IMR-90 (cell line): ENCODE measurements around the gene PPARG. TPM values are rescaled to one million over a fixed set of nuclear protein-coding genes. Genes with fewer than 3 reads are reported as not detected.

ENCODE experiments used
- ATAC-seq: fragments of 200-7000 bp; cut with Tn5 transposase; 2 replicates; pipeline ENCODE4 v1.9.1; 2020; ENCODE audit warnings: low read depth, mild to moderate bottlenecking, moderate library complexity
- BruUV-seq: library from RNA; stranded (reverse); fragments of 400-500 nt; replicated peaks from 2 replicates; lab custom pipeline; 2021; lab: Mats Ljungman, UMichigan
- CTCF ChIA-PET: fragments of 300-600 bp; formaldehyde crosslinking; extraction: SDS; loops from one replicate; lab custom pipeline; 2021; ENCODE audit warnings: antibody characterized with exemption; lab: Yijun Ruan, JAX
- POLR2A ChIA-PET: fragments of 300-600 bp; sonication (Branson Sonifier 250); formaldehyde crosslinking; loops from one replicate; lab custom pipeline; 2022; ENCODE audit warnings: antibody characterized with exemption; ENCODE audit not compliant: unreplicated experiment; lab: Charles Lee
- DNase-seq: peaks from one replicate; pipeline ENCODE4 v3.0.0; 2013
- H2AFZ ChIP-seq: replicated peaks from 2 replicates; pipeline ENCODE3; 2013; ENCODE audit warnings: low read length, mild to moderate bottlenecking; ENCODE audit not compliant: poor library complexity
- H2AK5ac ChIP-seq: 2 replicates; pipeline ENCODE4 v1.6.1; 2013; ENCODE audit warnings: low read depth, low read length, inconsistent platforms
- H2AK9ac ChIP-seq: replicated peaks from 2 replicates; pipeline ENCODE3; 2013; ENCODE audit warnings: mild to moderate bottlenecking, low read depth, low read length, moderate library complexity; ENCODE audit not compliant: poor library complexity
- H2BK120ac ChIP-seq: 2 replicates; pipeline ENCODE4 v1.6.1; 2013; ENCODE audit warnings: low read depth, low read length, inconsistent platforms
- H2BK15ac ChIP-seq: 3 replicates; pipeline ENCODE4 v1.6.1; 2013; ENCODE audit warnings: low read depth, low read length, inconsistent platforms
- H2BK20ac ChIP-seq: 2 replicates; pipeline ENCODE4 v1.6.1; 2013; ENCODE audit warnings: low read depth, mild to moderate bottlenecking, inconsistent platforms, low read length, moderate library complexity
- H2BK5ac ChIP-seq: 2 replicates; pipeline ENCODE4 v1.6.1; 2013; ENCODE audit warnings: mild to moderate bottlenecking, low read depth, low read length, inconsistent platforms; ENCODE audit not compliant: poor library complexity, severe bottlenecking
- H3K14ac ChIP-seq: replicated peaks from 2 replicates; pipeline ENCODE4 v1.6.1; 2013; ENCODE audit warnings: low read depth, low read length, inconsistent platforms
- H3K18ac ChIP-seq: 2 replicates; pipeline ENCODE4 v1.6.1; 2013; ENCODE audit warnings: low read depth, low read length, control low read depth
- H3K23ac ChIP-seq: 2 replicates; pipeline ENCODE4 v1.6.1; 2013; ENCODE audit warnings: low read depth, low read length, inconsistent platforms
- H3K27ac ChIP-seq: 2 replicates; pipeline ENCODE4 v1.5.1; 2013; ENCODE audit warnings: mild to moderate bottlenecking, control low read depth, low read length; ENCODE audit not compliant: insufficient read depth
- H3K27me3 ChIP-seq: 2 replicates; pipeline ENCODE4 v1.6.1; 2013; ENCODE audit warnings: low read length; ENCODE audit not compliant: control insufficient read depth, insufficient read depth
- H3K36me3 ChIP-seq: 2 replicates; pipeline ENCODE4 v1.6.1; 2013; ENCODE audit warnings: low read length, mixed read lengths; ENCODE audit not compliant: control insufficient read depth, insufficient read depth
- H3K4ac ChIP-seq: 2 replicates; pipeline ENCODE4 v1.6.1; 2013; ENCODE audit warnings: low read depth, low read length, inconsistent platforms
- H3K4me1 ChIP-seq: 2 replicates; pipeline ENCODE4 v1.6.1; 2013; ENCODE audit warnings: low read length, mixed read lengths; ENCODE audit not compliant: control insufficient read depth, insufficient read depth
- H3K4me2 ChIP-seq: 2 replicates; pipeline ENCODE4 v1.6.1; 2013; ENCODE audit warnings: low read depth, mild to moderate bottlenecking, control low read depth, low read length, moderate library complexity
- H3K4me3 ChIP-seq: 2 replicates; pipeline ENCODE4 v1.5.1; 2013; ENCODE audit warnings: low read depth, mild to moderate bottlenecking, control low read depth, low read length, moderate library complexity; ENCODE audit not compliant: insufficient read depth
- H3K56ac ChIP-seq: 2 replicates; pipeline ENCODE4 v1.6.1; 2013; ENCODE audit warnings: low read length, inconsistent platforms; ENCODE audit not compliant: insufficient read depth; ENCODE audit errors: extremely low read depth
- H3K79me1 ChIP-seq, 2 experiments: 2 replicates each; pipeline ENCODE4 v1.6.1; 2013; ENCODE audit warnings: low read length in 2 of 2, inconsistent platforms in 1 of 2, low read depth in 1 of 2
- H3K9ac ChIP-seq: 2 replicates; pipeline ENCODE4 v1.6.1; 2013; ENCODE audit warnings: low read depth, low read length, control low read depth
- H3K9me1 ChIP-seq: 2 replicates; pipeline ENCODE4 v1.6.1; 2013; ENCODE audit warnings: low read length, inconsistent platforms; ENCODE audit not compliant: insufficient read depth
- H3K9me3 ChIP-seq: 2 replicates; pipeline ENCODE4 v1.6.1; 2013; ENCODE audit warnings: low read length; ENCODE audit not compliant: control insufficient read depth, insufficient read depth
- H4K20me1 ChIP-seq: 2 replicates; pipeline ENCODE4 v1.6.1; 2013; ENCODE audit warnings: low read length, inconsistent platforms; ENCODE audit not compliant: insufficient read depth
- H4K5ac ChIP-seq: 2 replicates; pipeline ENCODE4 v1.6.1; 2013; ENCODE audit warnings: mild to moderate bottlenecking, low read depth, low read length, control low read depth
- H4K8ac ChIP-seq, 2 experiments: 2 replicates each; pipeline ENCODE4 v1.6.1; 2013; ENCODE audit warnings: low read depth in 2 of 2, low read length in 2 of 2, control low read depth in 1 of 2, inconsistent platforms in 1 of 2
- H4K91ac ChIP-seq: 2 replicates; pipeline ENCODE4 v1.6.1; 2013; ENCODE audit warnings: low read depth, low read length, inconsistent platforms; ENCODE audit not compliant: insufficient read depth
- BHLHE40 ChIP-seq: fragments of 150-350 bp; IDR thresholded peaks from 2 replicates; pipeline ENCODE4 v1.6.1; 2016; ENCODE audit warnings: mild to moderate bottlenecking, low read depth, low read length
- CEBPB ChIP-seq: IDR thresholded peaks from 2 replicates; pipeline ENCODE4 v1.6.1; 2012; ENCODE audit warnings: low read depth, low read length, improper control_type of control experiment
- CHD1 ChIP-seq: IDR thresholded peaks from 2 replicates; pipeline ENCODE4 v1.6.1; 2012; ENCODE audit warnings: low read depth, low read length, improper control_type of control experiment
- CTCF ChIP-seq: conservative IDR thresholded peaks from 2 replicates; pipeline ENCODE4 v1.5.1; 2012; ENCODE audit warnings: mild to moderate bottlenecking, low read depth, low read length, improper control_type of control experiment
- ELK1 ChIP-seq: fragments of 150-350 bp; IDR thresholded peaks from 2 replicates; pipeline ENCODE4 v1.6.1; 2016; ENCODE audit warnings: low read depth, mild to moderate bottlenecking, low read length, moderate library complexity, borderline replicate concordance
- FOS ChIP-seq: fragments of 150-350 bp; IDR thresholded peaks from 2 replicates; pipeline ENCODE4 v1.6.1; 2016; ENCODE audit warnings: low read depth, low read length
- MAFK ChIP-seq: IDR thresholded peaks from 2 replicates; pipeline ENCODE4 v1.6.1; 2012; ENCODE audit warnings: low read depth, low read length, improper control_type of control experiment
- MAZ ChIP-seq: IDR thresholded peaks from 2 replicates; pipeline ENCODE4 v1.6.1; 2012; ENCODE audit warnings: low read depth, mild to moderate bottlenecking, low read length, improper control_type of control experiment, moderate library complexity, borderline replicate concordance
- MXI1 ChIP-seq: IDR thresholded peaks from 2 replicates; pipeline ENCODE4 v1.6.1; 2012; ENCODE audit warnings: low read depth, mild to moderate bottlenecking, low read length, moderate library complexity, borderline replicate concordance
- NFE2L2 ChIP-seq: fragments of 150-350 bp; IDR thresholded peaks from 2 replicates; pipeline ENCODE4 v1.6.1; 2016; ENCODE audit warnings: low read depth, mild to moderate bottlenecking, low read length
- POLR2A ChIP-seq: IDR thresholded peaks from 2 replicates; pipeline ENCODE4 v1.6.1; 2012; ENCODE audit warnings: mild to moderate bottlenecking, low read depth, low read length
- RAD21 ChIP-seq: IDR thresholded peaks from 2 replicates; pipeline ENCODE4 v1.6.1; 2012; ENCODE audit warnings: low read length, improper control_type of control experiment
- RCOR1 ChIP-seq: IDR thresholded peaks from 2 replicates; pipeline ENCODE4 v1.6.1; 2012; ENCODE audit warnings: mild to moderate bottlenecking, low read length, improper control_type of control experiment; ENCODE audit not compliant: insufficient replicate concordance
- RFX5 ChIP-seq: IDR thresholded peaks from 2 replicates; pipeline ENCODE4 v1.8.0; 2012; ENCODE audit warnings: low read depth, mild to moderate bottlenecking, low read length, moderate library complexity
- SMC3 ChIP-seq: fragments of 150-350 bp; IDR thresholded peaks from 2 replicates; pipeline ENCODE4 v1.6.1; 2016; ENCODE audit warnings: low read depth, mild to moderate bottlenecking, antibody characterized with exemption, low read length, moderate library complexity
- WGBS, 2 experiments: methylation state at CpG; one replicate each; pipeline versions ENCODE4 v1.1.5 to v1.1.7; 2013; ENCODE audit warnings: missing lambda C conversion rate in 2 of 2; ENCODE audit not compliant: insufficient read length in 1 of 2; ENCODE audit errors: extremely low coverage in 2 of 2; 5-methylcytosine and 5-hydroxymethylcytosine counted together
- dilution Hi-C: fragments of 300-500 bp; cut with HindIII; formaldehyde crosslinking; loops from one replicate; pipeline ENCODE4 v1.14.3; 2018; ENCODE audit warnings: low sequenced_read_pairs; ENCODE audit not compliant: unreplicated experiment
- in situ Hi-C: fragments of 300-500 bp; cut with MboI; formaldehyde crosslinking; loops from 3 replicates; pipeline ENCODE4 v1.14.3; 2019; ENCODE audit warnings: low sequenced_read_pairs, inconsistent platforms, mixed read lengths
- intact Hi-C: fragments of 100-400 bp; cut with micrococcal nuclease; formaldehyde crosslinking; loops from 2 replicates; pipeline ENCODE4 v1.10.0; 2022
- polyA plus RNA-seq, 3 experiments: library from polyadenylated mRNA; depleted of rRNA; stranded (reverse); fragments of >200 nt; gene quantifications; 2 replicates each; pipeline ENCODE4 v1.2.3, GENCODE V29; 2012; ENCODE audit warnings: low replicate concordance in 1 of 3
- total RNA-seq: library from RNA; depleted of rRNA; stranded (reverse); fragments of >200 nt; gene quantifications from 2 replicates; pipeline ENCODE4 v1.2.3, GENCODE V29; 2012
- TF ChIP-seq, protein P1 (sequence below): fragments of 150-350 bp; IDR thresholded peaks from 2 replicates; pipeline ENCODE4 v1.6.1; 2017; ENCODE audit warnings: mild to moderate bottlenecking, antibody characterized with exemption, low read length, low read depth

The PPARG gene
- total and polyA plus RNA-seq, 2 of the 4 experiments (the other 2 are of a cell fraction) = 11.2 to 23.8 TPM

DNA sequence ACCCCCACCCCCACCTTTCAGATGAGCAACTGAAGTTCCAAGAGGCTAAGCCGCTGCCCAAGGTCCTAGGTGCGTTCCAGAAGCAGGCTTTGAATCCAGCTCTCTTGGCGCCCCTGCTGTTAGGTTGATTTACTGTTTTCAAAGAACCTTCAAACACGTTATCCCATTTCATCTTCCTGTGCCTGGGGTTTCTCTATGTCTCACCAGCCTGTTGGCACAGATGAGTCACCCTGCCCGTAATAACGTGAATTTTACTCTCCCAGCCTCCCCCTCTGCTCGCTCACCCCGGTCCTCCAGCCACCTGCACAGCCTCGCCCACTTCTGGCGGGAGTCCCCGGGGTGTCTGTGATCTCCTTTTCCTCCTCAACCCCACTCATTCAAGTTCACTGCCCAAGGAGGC lies 182.4 kb downstream of the PPARG start:
- Histone ChIP-seq H3K27me3 (no peaks in the 10 kb centered on the region; the same call in 1 of the 2 replicates), H4K91ac (no peak overlapping the region), H3K9me1 (peaks cover 6% of the 10 kb centered on the region; the same call in 1 of the 2 replicates), H3K36me3 (no peaks in the 10 kb centered on the region), H2BK5ac (no peak overlapping the region), H3K27ac (no peak overlapping the region), H4K20me1 (no peaks in the 10 kb centered on the region), H3K4ac (no peak overlapping the region; the same call in 1 of the 2 replicates), H4K8ac (no peak overlapping the region), H2AK9ac (no peak overlapping the region), H3K4me3 (no peak overlapping the region), H4K5ac (no peak overlapping the region), H2BK20ac (no peak overlapping the region), H2AFZ (peak overlapping the region; percentile 5), H3K9ac (no peak overlapping the region), H3K18ac (no peak overlapping the region), H3K4me2 (no peak overlapping the region), H2BK120ac (no peak overlapping the region), H3K4me1 (peaks cover 6% of the 10 kb centered on the region), H3K79me1 (no peaks in the 10 kb centered on the region), H3K14ac (no peak overlapping the region), H3K56ac (no peak overlapping the region), H3K23ac (no peak overlapping the region), H2AK5ac (peak overlapping the region; percentile 25; the same call in 1 of the 2 replicates), H3K9me3 (no peaks in the 10 kb centered on the region), H2BK15ac (no peak overlapping the region)
- intact Hi-C loops = no loop called here
- ATAC-seq = no peak
- WGBS, 2 experiments = 60% methylated on average over 1 of the region's 11 CpGs; no CpG with 5 or more reads in 1 of the 2 experiments
- POLR2A ChIA-PET = no interaction called here
- dilution Hi-C loops = no loop called here
- CTCF ChIA-PET = interaction anchor here (0.5 kb wide), 1 partner anchor 284 kb away, joined by 7 read pairs; no protein-coding TSS in a partner anchor
- BruUV-seq = no TSS peak
- no peak for DNase-seq
- in situ Hi-C loops = loop anchor here (10.0 kb wide), 1 partner anchor 296 kb away; no protein-coding TSS in a partner anchor
- TF ChIP-seq FOS (no peak), MAFK (no peak), MAZ (no peak), BHLHE40 (no peak), RAD21 (no peak), POLR2A (no peak), ELK1 (no peak), MXI1 (no peak), CEBPB (no peak), NFE2L2 (no peak), SMC3 (no peak), RFX5 (no peak), RCOR1 (no peak), CTCF (no peak), CHD1 (no peak)
- TF ChIP-seq, protein P1, sequence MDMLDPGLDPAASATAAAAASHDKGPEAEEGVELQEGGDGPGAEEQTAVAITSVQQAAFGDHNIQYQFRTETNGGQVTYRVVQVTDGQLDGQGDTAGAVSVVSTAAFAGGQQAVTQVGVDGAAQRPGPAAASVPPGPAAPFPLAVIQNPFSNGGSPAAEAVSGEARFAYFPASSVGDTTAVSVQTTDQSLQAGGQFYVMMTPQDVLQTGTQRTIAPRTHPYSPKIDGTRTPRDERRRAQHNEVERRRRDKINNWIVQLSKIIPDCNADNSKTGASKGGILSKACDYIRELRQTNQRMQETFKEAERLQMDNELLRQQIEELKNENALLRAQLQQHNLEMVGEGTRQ = no peak
